ENCODE results near the gene ATP1A1. TPM values are rescaled to one million over a fixed set of nuclear protein-coding genes. Genes with fewer than 3 reads are reported as not detected.

ATP1A1 gene
- total RNA-seq, 1 experiment from 2014 or later = 239 TPM

- no peak overlapping the region for H2AFZ ChIP-seq (ENCODE audit: low read length)
- WGBS (ENCODE audit: extremely low coverage, insufficient read length, low lambda C conversion rate) = no CpG with 5 or more reads among the region's 1 CpG
Observed at GRCh38 chr1:116371752-116372151, 1.3 kb upstream of the ATP1A1 start.

More at GRCh38 chr1:116371752-116372151, 1.3 kb upstream of the ATP1A1 start:
- Histone ChIP-seq H4K5ac (ENCODE audit: insufficient read length, low read depth, low read length) (no peak overlapping the region), H2BK12ac (ENCODE audit: insufficient read length, low read depth, low read length) (no peak overlapping the region), H3K27me3 (ENCODE audit: insufficient read depth, low read length) (no peaks in the 10 kb centered on the region), H3K79me2 (ENCODE audit: insufficient read depth, low read length) (peaks cover 19% of the 10 kb centered on the region; the same call in 1 of the 2 replicates), H2BK20ac (ENCODE audit: low read depth, low read length, poor library complexity, severe bottlenecking) (no peak overlapping the region), H4K91ac (ENCODE audit: insufficient read length, low read depth, low read length) (no peak overlapping the region), H3K23me2 (ENCODE audit: insufficient read length, low read depth, low read length, poor library complexity, severe bottlenecking) (peaks cover 17% of the 10 kb centered on the region), H2AK5ac (ENCODE audit: insufficient read length, low read length) (no peak overlapping the region), H3K18ac (ENCODE audit: insufficient read length, low read depth, low read length) (no peak overlapping the region), H3K4me1 (ENCODE audit: insufficient read depth, low read length) (peaks cover 5% of the 10 kb centered on the region; the same call in 1 of the 2 replicates), H4K8ac (replicated peaks; ENCODE audit: insufficient read length, low read depth, low read length) (no peak overlapping the region), H3T11ph (ENCODE audit: low read length) (no peak overlapping the region), H2BK5ac (ENCODE audit: insufficient read length, low read length) (no peak overlapping the region), H3K79me1 (ENCODE audit: insufficient read depth, low read depth, low read length, poor library complexity, severe bottlenecking) (no peaks in the 10 kb centered on the region), H3K14ac (ENCODE audit: insufficient read depth, low read length) (no peak overlapping the region), H3K4ac (ENCODE audit: low read depth, low read length) (no peak overlapping the region), H3K27ac (ENCODE audit: insufficient read length, low read depth, low read length) (no peak overlapping the region), H2BK120ac (ENCODE audit: low read depth, low read length, poor library complexity, severe bottlenecking) (no peak overlapping the region), H3K9ac (ENCODE audit: extremely low read depth, insufficient read length, low read length) (no peak overlapping the region), H3K23ac (ENCODE audit: insufficient read length, low read depth, low read length) (no peak overlapping the region), H3K4me2 (ENCODE audit: insufficient read depth, insufficient read length, low read length) (peak overlapping the region; percentile 85), H3K9me3 (ENCODE audit: control insufficient read depth, low read depth, low read length) (no peaks in the 10 kb centered on the region), H3K56ac (ENCODE audit: insufficient read length, low read depth, low read length) (no peak overlapping the region), H2BK15ac (ENCODE audit: low read depth, low read length) (no peak overlapping the region), H4K20me1 (ENCODE audit: control insufficient read depth, insufficient read depth, insufficient read length) (no peaks in the 10 kb centered on the region)
- Mint-ChIP-seq H3K4me1 (peaks cover 36 to 42% of the 10 kb centered on the region in 2 experiments), H3K9me3 (no peaks in the 10 kb centered on the region), H3K27me3 (ENCODE audit: low read depth) (peaks cover 21% of the 10 kb centered on the region), H3K27ac (no peak overlapping the region), H3K36me3 (ENCODE audit: insufficient read depth in 1 of 3, low read depth in 3 of 3) (peaks cover 0 to 4% (median 0%) of the 10 kb centered on the region in 3 experiments; a peak in 1 of 7 replicates), H3K4me3 (peak overlapping the region; percentile 87 to 88)
- DNase-seq = no peak
- TF ChIP-seq CTCF (conservative IDR thresholded peaks at IDR 0.05) = no peak

Measured in H9 (cell line).